GM19035 (cell line): Measurements from ENCODE around the gene PTGES3.

ENCODE experiments used
- ATAC-seq: cut with Tn5 transposase; IDR thresholded peaks from one replicate; pipeline ENCODE4 v1.9.1; 2021; ENCODE audit not compliant: unreplicated experiment

The PTGES3 gene

GRCh38 chr12:56629459-56630179 is 58.5 kb downstream of the PTGES3 start:
- ATAC-seq, result no peak

- ATAC-seq, result no peak
Measured at GRCh38 chr12:56628671-56629458, 59.2 kb downstream of the PTGES3 start.

GRCh38 chr12:56626701-56627100 is 61.4 kb downstream of the PTGES3 start:
- no peak for ATAC-seq

- ATAC-seq, result no peak
Measured at GRCh38 chr12:56622535-56622934, 65.5 kb downstream of the PTGES3 start.

- ATAC-seq, result no peak
Measured at GRCh38 chr12:56616925-56617324, 71.2 kb downstream of the PTGES3 start.

GRCh38 chr12:56616244-56616643 is 71.8 kb downstream of the PTGES3 start:
- no peak for ATAC-seq

GRCh38 chr12:56614627-56615026 is 73.5 kb downstream of the PTGES3 start:
- no peak for ATAC-seq
